Naive thymus-derived CD8-positive, alpha-beta T cell (primary cell): ENCODE data around the gene CYP3A5. TPM values are rescaled to one million over a fixed set of nuclear protein-coding genes. Genes with fewer than 3 reads are reported as not detected.
"Not testable (repeated sequence)": the region's sequence is repeated elsewhere in the genome, so short reads cannot be mapped to it uniquely, and the experiment has no call there.

Experiments
- ATAC-seq, 2 donors: fragments of 150-1000 bp; cut with Tn5 transposase in 1 of 2; sonication (Bioruptor Pico), chemical (Tn5 transposase) in 1 of 2; 1 replicate in 1 of 2; 2 replicates in 1 of 2; pipeline ENCODE4 v1.10.0; 2021; ENCODE audit warnings: mild to moderate bottlenecking in 2 of 2, moderate library complexity in 2 of 2
- POLR2A ChIA-PET: fragments of 350-600 bp; sonication (Branson Sonifier 250); formaldehyde crosslinking; loops from one replicate; lab custom pipeline; 2021; ENCODE audit warnings: antibody characterized with exemption; lab: Charles Lee
- DNase-seq, 10 donors: peaks; one replicate each; pipeline versions ENCODE4 v3.0.0 to v3.0.0-alpha.2; 2020 to 2022
- H3K27ac Mint-ChIP-seq, 10 donors: one replicate each; pipeline ENCODE4 v1.8.0; 2020 to 2022; ENCODE audit warnings: mild to moderate bottlenecking in 10 of 10, mixed read lengths in 10 of 10, moderate library complexity in 4 of 10, inconsistent platforms in 1 of 10
- H3K27me3 Mint-ChIP-seq, 5 donors: one replicate each; pipeline ENCODE4 v1.8.0; 2021 to 2022; ENCODE audit warnings: mixed read lengths in 5 of 5
- H3K36me3 Mint-ChIP-seq, 3 donors: one replicate each; pipeline ENCODE4 v1.8.0; 2020 to 2022; ENCODE audit warnings: mixed read lengths in 3 of 3, mild to moderate bottlenecking in 2 of 3, inconsistent platforms in 1 of 3
- H3K4me1 Mint-ChIP-seq, 4 donors: one replicate each; pipeline ENCODE4 v1.8.0; 2021 to 2022; ENCODE audit warnings: mixed read lengths in 4 of 4
- H3K4me3 Mint-ChIP-seq, 10 donors: one replicate each; pipeline ENCODE4 v1.8.0; 2020 to 2022; ENCODE audit warnings: mild to moderate bottlenecking in 10 of 10, mixed read lengths in 10 of 10, moderate library complexity in 6 of 10, inconsistent platforms in 1 of 10
- H3K9me3 Mint-ChIP-seq, 9 donors: one replicate each; pipeline ENCODE4 v1.8.0; 2020 to 2022; ENCODE audit warnings: mixed read lengths in 9 of 9, mild to moderate bottlenecking in 3 of 9, inconsistent platforms in 1 of 9, moderate library complexity in 1 of 9
- polyA plus RNA-seq, 3 donors: library from polyadenylated mRNA; unstranded; fragments of 300-500 nt; fragmentation: Illumina TruSeq; gene quantifications; one replicate each; pipeline ENCODE4 v1.2.3, GENCODE V29; 2021
- total RNA-seq, 8 experiments: library from RNA in 2 of 8; stranded (reverse) in 2 of 8; gene quantifications; one replicate each; pipeline ENCODE4 v1.2.3 and lab custom pipeline; 2021 to 2026

CYP3A5 gene
- total and polyA plus RNA-seq, 5 experiments from 2014 or later = 0.14 to 0.41 (median 0.18) TPM; not detected in 1

DNA sequence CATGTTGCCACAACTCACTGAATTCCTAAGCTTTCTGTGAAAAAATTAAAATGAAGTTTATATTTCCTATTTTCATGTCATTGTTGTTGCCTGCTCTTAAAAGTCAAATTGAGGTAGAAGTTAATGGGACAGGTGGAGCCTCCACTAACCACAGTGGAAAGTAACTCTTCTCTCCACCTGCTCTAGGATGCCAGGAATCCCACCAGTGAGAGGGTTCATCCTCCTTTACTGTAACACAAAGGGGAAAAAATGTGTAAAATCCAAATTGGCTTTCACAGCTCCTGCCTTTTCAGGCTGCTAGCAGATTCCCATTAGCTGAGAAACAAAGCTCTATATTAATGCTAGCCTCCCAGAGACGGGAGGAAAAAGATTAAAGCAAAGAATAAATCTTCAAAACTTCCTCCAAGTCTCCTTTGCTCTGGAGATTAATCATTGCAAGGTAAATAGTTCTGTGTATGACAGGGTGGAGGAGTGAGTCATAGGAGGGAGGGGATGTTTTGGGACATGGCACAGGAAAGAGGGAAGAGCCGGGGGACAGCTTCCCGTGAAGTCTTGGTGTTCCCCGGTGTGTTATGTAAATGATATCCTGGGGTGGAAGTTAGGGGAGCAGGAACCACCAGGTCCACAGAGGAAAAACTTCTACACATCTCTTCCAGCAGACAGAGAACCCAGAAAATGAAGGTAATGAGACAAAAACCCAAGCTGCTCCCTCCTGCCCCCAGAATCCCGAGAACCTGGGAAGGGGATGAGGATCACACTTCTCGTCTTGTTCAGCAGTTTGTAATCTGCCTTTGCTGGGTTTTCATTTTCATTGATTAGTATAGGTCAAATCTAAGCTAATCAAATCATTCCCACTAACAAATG is 19.3 kb upstream of the CYP3A5 start:
- H3K4me1 Mint-ChIP-seq, H3K9me3 Mint-ChIP-seq, H3K27me3 Mint-ChIP-seq, H3K36me3 Mint-ChIP-seq, DNase-seq, POLR2A ChIA-PET, ATAC-seq, H3K4me3 Mint-ChIP-seq: not testable (repeated sequence)
- H3K27ac Mint-ChIP-seq = peak overlapping the region in 1 of 10 donors; percentile 29

DNA sequence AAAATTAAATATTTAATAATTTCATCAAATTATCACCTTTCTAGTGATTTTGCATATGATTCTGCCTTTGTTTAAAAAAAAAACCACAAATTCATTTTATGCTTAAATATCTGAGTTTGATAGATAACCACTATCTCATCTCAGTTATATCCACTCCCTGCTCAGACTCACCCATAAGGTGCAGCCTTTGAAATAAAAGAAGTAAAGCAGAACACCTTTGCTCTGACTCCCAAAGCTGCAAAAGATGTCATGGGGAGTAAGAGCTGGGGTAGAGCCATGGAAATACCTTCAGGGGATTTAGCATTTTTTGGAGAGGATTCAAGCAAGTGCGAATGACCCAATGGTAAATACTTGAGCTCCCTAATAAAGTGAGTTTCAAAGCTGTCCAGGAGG is 15.1 kb upstream of the CYP3A5 start:
- peaks cover 0 to 18% (median 6%) of the 10 kb centered on the region in 3 donors for H3K36me3 Mint-ChIP-seq
- DNase-seq = no peak
- no peak for ATAC-seq
- H3K9me3 Mint-ChIP-seq = peaks cover 0 to 17% (median 8%) of the 10 kb centered on the region in 9 donors
- peaks cover 11 to 21% (median 14%) of the 10 kb centered on the region in 4 donors for H3K4me1 Mint-ChIP-seq
- no peak overlapping the region for H3K4me3 Mint-ChIP-seq
- peaks cover 0 to 2% (median 0%) of the 10 kb centered on the region in 5 donors for H3K27me3 Mint-ChIP-seq
- H3K27ac Mint-ChIP-seq = no peak overlapping the region
- POLR2A ChIA-PET = no interaction called here

DNA sequence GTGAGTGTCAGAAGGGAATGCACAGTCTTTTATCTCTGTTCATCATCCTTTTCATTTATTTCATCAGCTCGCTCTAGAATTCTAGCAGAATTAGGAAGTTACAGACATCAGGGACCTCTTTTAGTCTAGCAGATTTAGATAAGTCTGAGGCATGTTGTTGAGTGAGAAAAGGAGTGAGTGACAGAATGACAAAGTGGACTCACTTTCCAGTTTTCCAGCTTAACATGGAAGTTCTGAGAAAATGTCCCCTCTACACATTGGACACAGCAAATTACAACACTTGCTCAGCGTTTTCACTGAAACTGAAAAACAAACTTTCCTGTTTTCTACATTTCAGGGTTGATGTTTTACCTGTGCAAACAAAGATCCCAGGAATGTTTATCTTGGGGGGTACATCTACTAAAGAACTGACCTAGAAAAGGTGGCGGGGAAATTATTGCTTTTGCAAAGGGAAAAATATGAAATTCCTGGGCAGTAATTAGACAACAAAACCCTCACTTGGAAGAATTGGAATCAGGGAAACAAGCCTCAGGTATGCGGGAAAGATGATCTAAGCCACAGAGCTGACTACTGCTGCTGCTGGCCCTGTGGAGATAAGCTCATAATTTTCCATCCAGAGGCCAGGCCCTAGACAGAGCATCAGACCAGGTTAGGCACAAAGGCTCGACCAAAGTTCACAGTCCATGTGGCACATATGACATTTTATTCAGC is 14.6 kb upstream of the CYP3A5 start:
- H3K27me3 Mint-ChIP-seq = peaks cover 0 to 2% (median 0%) of the 10 kb centered on the region in 5 donors
- no peak for ATAC-seq
- POLR2A ChIA-PET = interaction anchor here (1.6 kb wide), 1 partner anchor 136 kb away, joined by 4 read pairs; the partner anchor contains the start of gene ZNF655
- H3K4me3 Mint-ChIP-seq = no peak overlapping the region
- H3K4me1 Mint-ChIP-seq = peaks cover 11 to 21% (median 14%) of the 10 kb centered on the region in 4 donors
- H3K9me3 Mint-ChIP-seq = peaks cover 0 to 17% (median 8%) of the 10 kb centered on the region in 9 donors
- DNase-seq = no peak
- H3K36me3 Mint-ChIP-seq = peaks cover 0 to 18% (median 6%) of the 10 kb centered on the region in 3 donors
- H3K27ac Mint-ChIP-seq = peak overlapping the region in 6 of 10 donors; percentile 26 to 89 (median 72)

DNA sequence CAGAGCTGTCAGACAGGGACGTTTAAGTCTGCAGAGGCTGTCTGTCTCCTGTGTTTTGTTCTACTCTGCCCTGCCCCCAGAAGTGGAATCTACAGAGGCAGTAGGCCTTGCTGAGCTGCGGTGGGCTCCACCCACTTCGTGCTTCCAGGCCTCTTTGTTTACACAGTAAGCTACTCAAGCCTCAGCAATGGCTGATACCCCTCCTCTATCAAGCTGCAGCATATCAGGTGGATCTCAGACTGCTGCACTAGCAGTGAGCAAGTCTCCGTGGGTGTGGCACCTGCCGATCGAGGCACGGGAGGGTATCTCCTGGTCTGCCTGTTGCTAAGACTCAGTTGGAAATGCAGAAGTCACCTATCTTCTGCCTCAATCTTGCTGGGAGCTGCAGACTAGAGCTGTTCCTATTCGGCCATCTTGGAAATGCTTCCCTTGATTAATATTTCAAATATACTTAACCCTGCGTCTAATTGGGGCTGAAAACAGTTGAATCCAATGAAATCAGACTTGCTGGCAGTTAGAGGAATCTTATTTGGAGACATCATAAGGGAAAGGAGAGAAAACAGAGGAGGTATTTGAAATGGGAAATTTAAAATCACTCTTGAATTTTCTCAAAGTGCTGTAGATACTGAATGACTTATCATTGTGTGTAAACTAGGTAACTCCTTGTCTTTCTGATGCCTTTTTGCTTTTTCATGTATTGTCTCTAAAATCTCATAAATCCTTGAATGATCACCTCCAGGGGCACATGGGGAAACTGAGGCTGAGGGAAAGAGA is 13.8 kb upstream of the CYP3A5 start:
- H3K9me3 Mint-ChIP-seq = peaks cover 0 to 23% (median 9%) of the 10 kb centered on the region in 9 donors
- H3K4me1 Mint-ChIP-seq = peaks cover 11 to 21% (median 14%) of the 10 kb centered on the region in 4 donors
- ATAC-seq = peak; percentile 82 to 97
- H3K27ac Mint-ChIP-seq = peak overlapping the region; percentile 26 to 89 (median 79)
- H3K36me3 Mint-ChIP-seq = peaks cover 0 to 18% (median 6%) of the 10 kb centered on the region in 3 donors
- H3K4me3 Mint-ChIP-seq = peak overlapping the region in 8 of 10 donors; percentile 16 to 64 (median 24)
- H3K27me3 Mint-ChIP-seq = peaks cover 0 to 2% (median 0%) of the 10 kb centered on the region in 5 donors
- DNase-seq = peak in 9 of 10 donors; percentile 1 to 72 (median 50)
- POLR2A ChIA-PET = interaction anchor here (0.8 to 1.6 kb wide), 2 partner anchors 18 to 135 kb away, joined by 3 to 4 read pairs; partner anchors contain the start of gene ZNF655

DNA sequence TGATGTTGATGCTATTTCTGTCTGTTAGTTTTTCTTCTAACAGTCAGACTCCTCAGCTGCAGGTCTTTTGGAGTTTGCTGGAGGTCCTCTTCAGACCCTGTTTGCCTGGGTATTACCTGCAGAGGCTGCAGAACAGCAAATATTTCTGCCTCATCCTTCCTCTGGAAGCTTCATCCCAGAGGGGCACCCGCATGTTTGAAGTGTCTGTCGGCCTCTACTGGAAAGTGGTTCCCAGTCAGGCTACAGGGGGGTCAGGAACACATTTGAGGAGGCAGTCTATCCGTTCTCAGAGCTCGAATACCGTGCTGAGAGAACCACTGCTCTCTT is 13.3 kb upstream of the CYP3A5 start:
- peak in 1 of 10 donors; percentile 2 for DNase-seq
- no peak for ATAC-seq
- H3K4me3 Mint-ChIP-seq = peak overlapping the region in 7 of 10 donors; percentile 2 to 64 (median 25)
- H3K4me1 Mint-ChIP-seq = peaks cover 11 to 21% (median 14%) of the 10 kb centered on the region in 4 donors
- H3K36me3 Mint-ChIP-seq = peaks cover 0 to 18% (median 6%) of the 10 kb centered on the region in 3 donors
- H3K9me3 Mint-ChIP-seq = peaks cover 0 to 26% (median 9%) of the 10 kb centered on the region in 9 donors
- peaks cover 0 to 2% (median 0%) of the 10 kb centered on the region in 5 donors for H3K27me3 Mint-ChIP-seq
- POLR2A ChIA-PET = interaction anchor here (0.8 to 1.6 kb wide), 2 partner anchors 19 to 134 kb away, joined by 3 to 4 read pairs; partner anchors contain the start of gene ZNF655
- peak overlapping the region; percentile 26 to 89 (median 79) for H3K27ac Mint-ChIP-seq

DNA sequence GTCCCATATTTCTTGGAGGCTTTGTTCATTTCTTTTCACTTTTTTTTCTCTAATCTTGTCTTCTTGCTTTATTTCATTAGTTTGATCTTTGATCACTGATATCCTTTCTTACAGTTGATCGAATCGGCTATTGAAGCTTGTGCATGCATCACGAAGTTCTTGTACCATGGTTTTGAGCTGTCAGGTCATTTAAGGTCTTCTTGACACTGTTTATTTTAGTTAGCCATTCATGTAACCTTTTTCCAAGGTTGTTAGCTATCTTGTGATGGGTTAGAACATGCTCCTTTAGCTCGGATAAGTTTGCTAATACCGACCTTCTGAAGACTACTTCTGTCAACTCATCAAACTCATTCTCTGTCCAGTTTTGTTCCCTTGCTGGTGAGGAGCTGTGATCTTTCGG is 12.8 kb upstream of the CYP3A5 start:
- not testable (repeated sequence) for ATAC-seq, H3K27me3 Mint-ChIP-seq, DNase-seq
- peak overlapping the region in 9 of 10 donors; percentile 18 to 89 (median 67) for H3K27ac Mint-ChIP-seq
- peaks cover 11 to 21% (median 14%) of the 10 kb centered on the region in 4 donors for H3K4me1 Mint-ChIP-seq
- peak overlapping the region in 2 of 10 donors; percentile 25 to 64 for H3K4me3 Mint-ChIP-seq
- POLR2A ChIA-PET = interaction anchor here (1.6 kb wide), 1 partner anchor 134 kb away, joined by 4 read pairs; the partner anchor contains the start of gene ZNF655
- peaks cover 0 to 17% (median 6%) of the 10 kb centered on the region in 3 donors for H3K36me3 Mint-ChIP-seq
- peaks cover 0 to 26% (median 9%) of the 10 kb centered on the region in 9 donors for H3K9me3 Mint-ChIP-seq

DNA sequence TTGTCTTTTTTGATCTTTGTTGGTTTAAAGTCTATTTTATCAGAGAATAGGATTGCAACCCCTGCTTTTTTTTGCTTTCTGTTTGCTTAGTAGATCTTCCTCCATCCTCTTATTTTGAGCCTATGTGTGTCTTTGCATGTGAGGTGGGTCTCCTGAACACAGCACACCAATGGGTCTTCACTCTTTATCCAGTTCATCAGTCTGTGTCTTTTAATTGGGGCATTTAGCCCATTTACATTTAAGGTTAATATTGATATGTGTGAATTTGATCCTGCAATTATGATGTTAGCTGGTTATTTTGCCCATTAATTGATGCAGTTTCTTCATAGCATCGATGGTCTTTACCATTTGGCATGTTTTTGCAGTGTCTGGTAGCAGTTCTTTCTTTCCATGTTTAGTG is 11.9 kb upstream of the CYP3A5 start:
- H3K27ac Mint-ChIP-seq = peak overlapping the region in 2 of 10 donors; percentile 9 to 26
- peaks cover 0 to 18% (median 6%) of the 10 kb centered on the region in 3 donors for H3K36me3 Mint-ChIP-seq
- H3K4me3 Mint-ChIP-seq, ATAC-seq, DNase-seq, POLR2A ChIA-PET, H3K27me3 Mint-ChIP-seq: not testable (repeated sequence)
- peaks cover 0 to 28% (median 10%) of the 10 kb centered on the region in 9 donors for H3K9me3 Mint-ChIP-seq
- peaks cover 11 to 21% (median 14%) of the 10 kb centered on the region in 4 donors for H3K4me1 Mint-ChIP-seq

DNA sequence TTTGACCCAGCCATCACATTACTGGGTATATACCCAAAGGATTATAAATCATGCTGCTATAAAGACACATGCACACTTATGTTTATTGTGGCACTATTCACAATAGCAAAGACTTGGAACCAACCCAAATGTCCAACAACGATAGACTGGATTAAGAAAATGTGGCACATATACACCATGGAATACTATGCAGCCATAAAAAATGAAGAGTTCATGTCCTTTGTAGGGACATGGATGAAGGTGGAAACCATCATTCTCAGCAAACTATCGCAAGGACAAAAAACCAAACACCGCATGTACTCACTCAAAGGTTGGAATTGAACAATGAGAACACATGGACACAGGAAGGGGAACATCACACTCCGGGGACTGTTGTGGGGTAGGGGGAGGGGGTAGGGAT is 11.1 kb upstream of the CYP3A5 start:
- DNase-seq, H3K4me3 Mint-ChIP-seq, ATAC-seq, H3K27me3 Mint-ChIP-seq, POLR2A ChIA-PET, H3K27ac Mint-ChIP-seq: not testable (repeated sequence)
- H3K9me3 Mint-ChIP-seq = peaks cover 0 to 28% (median 10%) of the 10 kb centered on the region in 9 donors
- H3K4me1 Mint-ChIP-seq = peaks cover 11 to 21% (median 14%) of the 10 kb centered on the region in 4 donors
- peaks cover 0 to 18% (median 6%) of the 10 kb centered on the region in 3 donors for H3K36me3 Mint-ChIP-seq

DNA sequence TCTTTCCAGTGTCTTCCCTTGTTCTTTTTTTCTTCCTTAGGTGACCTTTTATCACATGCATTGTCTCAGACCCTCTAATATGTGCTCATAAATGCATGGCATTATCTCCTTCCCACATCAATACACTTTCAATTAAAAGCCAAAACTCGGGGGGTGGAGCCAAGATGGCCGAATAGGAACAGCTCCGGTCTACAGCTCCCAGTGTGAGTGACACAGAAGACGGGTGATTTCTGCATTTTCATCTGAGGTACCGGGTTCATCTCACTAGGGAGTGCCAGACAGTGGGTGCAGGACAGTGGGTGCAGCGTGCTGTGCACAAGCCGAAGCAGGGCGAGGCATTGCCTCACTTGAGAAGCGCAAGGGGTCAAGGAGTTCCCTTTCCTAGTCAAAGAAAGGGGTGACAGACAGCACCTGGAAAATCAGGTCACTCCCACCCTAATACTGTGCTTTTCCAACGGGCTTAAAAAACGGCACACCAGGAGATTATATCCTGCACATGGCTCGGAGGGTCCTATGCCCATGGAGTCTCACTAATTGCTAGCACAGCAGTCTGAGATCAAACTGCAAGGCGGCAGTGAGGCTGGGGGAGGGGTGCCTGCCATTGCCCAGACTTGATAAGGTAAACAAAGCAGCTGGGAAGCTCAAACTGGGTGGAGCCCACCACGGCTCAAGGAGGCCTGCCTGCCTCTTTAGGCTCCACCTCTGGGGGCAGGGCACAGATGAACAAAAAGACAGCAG is 6.2 kb upstream of the CYP3A5 start:
- POLR2A ChIA-PET, H3K4me3 Mint-ChIP-seq, ATAC-seq: not testable (repeated sequence)

DNA sequence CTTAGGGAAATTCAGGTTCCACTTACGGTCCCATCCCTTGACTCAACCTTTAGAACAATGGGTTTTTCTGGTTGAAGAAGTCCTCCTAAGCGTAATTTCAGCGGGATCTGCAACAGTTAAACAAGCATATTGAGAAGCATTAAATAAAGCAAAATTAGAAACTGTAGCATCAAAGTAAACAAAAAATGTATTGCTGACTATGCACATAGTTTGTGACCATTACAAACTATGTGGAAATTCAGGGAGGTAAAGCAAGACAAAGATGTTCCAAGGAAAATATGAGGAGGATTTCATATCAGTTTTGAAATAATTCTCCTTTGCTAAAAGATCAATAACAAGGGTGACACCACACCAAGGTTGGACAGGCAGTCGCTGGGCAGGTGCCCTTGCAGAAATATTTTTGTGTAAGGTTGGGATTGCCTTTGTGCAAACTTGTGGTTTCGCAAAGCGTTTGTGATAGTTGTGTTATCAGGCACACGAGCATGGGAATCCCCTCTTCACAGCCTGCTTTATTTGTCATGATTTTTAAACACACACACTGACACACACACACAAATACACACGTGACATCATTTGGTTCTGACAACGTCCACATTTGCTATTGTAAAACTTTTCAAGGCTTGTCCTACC is 5.4 kb upstream of the CYP3A5 start:
- POLR2A ChIA-PET = no interaction called here
- no peak for ATAC-seq
- no peak overlapping the region for H3K4me3 Mint-ChIP-seq
- no peak for DNase-seq
- H3K36me3 Mint-ChIP-seq = peaks cover 0 to 25% (median 2%) of the 10 kb centered on the region in 3 donors
- peaks cover 0 to 7% (median 0%) of the 10 kb centered on the region in 4 donors for H3K4me1 Mint-ChIP-seq
- H3K9me3 Mint-ChIP-seq = peaks cover 0 to 16% (median 4%) of the 10 kb centered on the region in 9 donors
- H3K27ac Mint-ChIP-seq = no peak overlapping the region
- H3K27me3 Mint-ChIP-seq = peaks cover 0 to 2% (median 0%) of the 10 kb centered on the region in 5 donors

More for the DNA sequence above, 6.2 kb upstream of the CYP3A5 start:
- peaks cover 0 to 26% (median 2%) of the 10 kb centered on the region in 3 donors for H3K36me3 Mint-ChIP-seq
- H3K4me1 Mint-ChIP-seq, DNase-seq, H3K27ac Mint-ChIP-seq, H3K27me3 Mint-ChIP-seq: not testable (repeated sequence)
- H3K9me3 Mint-ChIP-seq = peaks cover 0 to 17% (median 4%) of the 10 kb centered on the region in 9 donors

DNA sequence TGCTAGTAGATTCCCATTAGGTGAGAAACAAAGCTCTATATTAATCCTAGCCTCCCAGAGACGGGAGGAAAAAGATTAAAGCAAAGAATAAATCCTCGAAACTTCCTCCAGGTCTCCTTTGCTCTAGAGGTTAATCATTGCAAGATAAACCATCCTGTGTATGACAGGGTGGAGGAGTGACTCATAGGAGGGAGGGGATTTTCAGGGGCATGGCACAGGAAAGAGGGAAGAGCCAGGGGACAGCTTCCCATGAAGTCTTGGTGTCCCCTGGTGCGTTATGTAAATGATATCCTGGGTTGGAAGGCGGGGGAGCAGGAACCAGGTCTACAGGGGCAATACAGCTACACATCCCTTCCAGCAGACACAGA is 780 bp downstream of the CYP3A5 start:
- POLR2A ChIA-PET = no interaction called here
- Mint-ChIP-seq H3K27me3 (peaks cover 0 to 2% (median 0%) of the 10 kb centered on the region in 5 donors), H3K36me3 (peaks cover 0 to 17% (median 7%) of the 10 kb centered on the region in 3 donors), H3K27ac (no peak overlapping the region), H3K4me3 (no peak overlapping the region), H3K9me3 (no peaks in the 10 kb centered on the region), H3K4me1 (peaks cover 19 to 24% (median 22%) of the 10 kb centered on the region in 4 donors)
- DNase-seq (no peak), ATAC-seq (no peak)
